ENCODE measurements around the gene WDFY3. TPM values are rescaled to one million over a fixed set of nuclear protein-coding genes. Genes with fewer than 3 reads are reported as not detected.

The WDFY3 gene
- total and polyA plus RNA-seq, 8 donors, result 5.3 to 53.0 (median 29.6) TPM

DNA sequence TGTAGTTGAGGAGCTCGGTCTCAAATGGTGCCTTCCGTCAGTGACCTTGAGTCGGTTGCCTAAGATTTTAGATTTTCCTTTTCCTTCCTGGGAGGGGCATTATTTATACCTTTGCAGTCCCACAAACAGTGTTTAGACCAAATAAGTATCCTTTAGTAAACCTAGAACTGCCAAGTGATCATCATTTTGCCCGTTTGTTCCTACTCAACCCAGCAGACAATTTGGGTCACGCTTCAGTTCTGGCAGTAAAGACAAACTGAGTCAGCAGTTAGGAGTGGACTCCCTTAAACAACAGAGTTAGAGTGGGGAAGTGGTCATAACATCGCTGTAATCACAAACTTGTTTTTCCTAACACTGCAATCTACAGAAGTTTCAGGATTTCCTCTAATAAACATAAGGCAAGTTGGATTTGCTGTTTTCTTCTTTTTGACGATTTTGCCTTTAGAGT lies 777 bp upstream of the WDFY3 start:
- peak in 3 of 4 donors; percentile 6 to 49 (median 36) for ATAC-seq
- intact Hi-C loops (cut with DNase I), result loop anchor here in 1 of 3 donors (10.0 kb wide), 1 partner anchor 212 kb away; no protein-coding TSS in a partner anchor
- H3K4me1 ChIP-seq, result peaks cover 0 to 15% (median 7%) of the 10 kb centered on the region in 3 donors
- H3K9me3 ChIP-seq, result no peaks in the 10 kb centered on the region
- peak overlapping the region; percentile 76 to 95 (median 86) for H3K27ac ChIP-seq
- H3K36me3 ChIP-seq, result no peaks in the 10 kb centered on the region
- WGBS, 2 donors, result 1 to 3% methylated on average over 7 of the region's 7 CpGs
- FAIRE-seq, result no peak
- peak in 1 of 6 donors; percentile 16 for DNase-seq
- H3K27me3 ChIP-seq, result no peaks in the 10 kb centered on the region
- H3K4me3 ChIP-seq, result peak overlapping the region; percentile 77 to 88 (median 82)
- TF ChIP-seq, protein P1, sequence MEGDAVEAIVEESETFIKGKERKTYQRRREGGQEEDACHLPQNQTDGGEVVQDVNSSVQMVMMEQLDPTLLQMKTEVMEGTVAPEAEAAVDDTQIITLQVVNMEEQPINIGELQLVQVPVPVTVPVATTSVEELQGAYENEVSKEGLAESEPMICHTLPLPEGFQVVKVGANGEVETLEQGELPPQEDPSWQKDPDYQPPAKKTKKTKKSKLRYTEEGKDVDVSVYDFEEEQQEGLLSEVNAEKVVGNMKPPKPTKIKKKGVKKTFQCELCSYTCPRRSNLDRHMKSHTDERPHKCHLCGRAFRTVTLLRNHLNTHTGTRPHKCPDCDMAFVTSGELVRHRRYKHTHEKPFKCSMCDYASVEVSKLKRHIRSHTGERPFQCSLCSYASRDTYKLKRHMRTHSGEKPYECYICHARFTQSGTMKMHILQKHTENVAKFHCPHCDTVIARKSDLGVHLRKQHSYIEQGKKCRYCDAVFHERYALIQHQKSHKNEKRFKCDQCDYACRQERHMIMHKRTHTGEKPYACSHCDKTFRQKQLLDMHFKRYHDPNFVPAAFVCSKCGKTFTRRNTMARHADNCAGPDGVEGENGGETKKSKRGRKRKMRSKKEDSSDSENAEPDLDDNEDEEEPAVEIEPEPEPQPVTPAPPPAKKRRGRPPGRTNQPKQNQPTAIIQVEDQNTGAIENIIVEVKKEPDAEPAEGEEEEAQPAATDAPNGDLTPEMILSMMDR (IDR thresholded peaks at IDR 0.05), result no peak

DNA sequence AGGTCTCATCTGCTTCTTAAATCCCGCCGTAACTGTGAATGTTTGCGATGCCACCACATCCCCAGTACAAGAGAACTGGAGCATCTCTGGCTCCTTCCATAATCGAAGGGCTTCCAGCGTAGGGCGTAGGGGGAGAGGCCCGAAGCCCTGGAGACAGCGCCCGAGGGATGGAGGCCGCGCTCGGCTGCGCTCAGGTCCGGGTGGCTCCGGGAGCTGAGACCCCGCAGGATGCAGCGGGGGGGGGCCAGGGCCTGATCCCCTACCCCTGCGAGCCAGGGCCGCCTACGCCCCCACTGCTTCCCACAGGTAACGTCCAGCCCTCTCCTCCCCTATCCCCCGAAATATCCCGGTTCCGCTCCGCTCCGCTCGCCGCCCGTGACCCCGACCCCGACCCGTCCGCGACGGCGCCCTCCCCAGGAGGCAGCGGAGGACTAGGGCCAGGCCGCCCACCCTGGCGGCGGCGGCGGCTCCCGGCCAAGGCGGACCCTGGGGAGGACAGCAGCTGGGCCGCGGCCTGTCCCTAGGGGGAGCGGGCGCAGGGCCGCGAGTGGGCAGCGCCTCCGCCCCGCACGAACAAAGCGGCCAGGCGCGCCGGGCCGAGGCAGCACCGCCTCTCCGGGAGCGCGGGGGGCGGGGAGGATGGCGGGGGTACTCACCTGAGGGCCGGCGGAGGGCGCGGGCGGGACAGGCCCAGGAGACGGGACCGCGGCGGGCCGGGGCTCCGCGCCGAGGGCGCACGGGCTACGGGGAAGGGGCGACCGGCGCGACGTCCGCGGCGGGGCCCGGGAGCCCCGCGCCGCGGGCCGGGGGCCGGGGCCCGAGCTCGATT lies 723 bp downstream of the WDFY3 start:
- ATAC-seq (peak; percentile 38 to 66 (median 48)), FAIRE-seq (no peak), DNase-seq (peak; percentile 40 to 81 (median 54))
- H3K9me3 ChIP-seq, result no peaks in the 10 kb centered on the region
- peak overlapping the region; percentile 77 to 88 (median 82) for H3K4me3 ChIP-seq
- peaks cover 6 to 19% (median 7%) of the 10 kb centered on the region in 3 donors for H3K4me1 ChIP-seq
- TF ChIP-seq, protein P1 (IDR thresholded peaks at IDR 0.05), result no peak
- intact Hi-C loops (cut with DNase I), result loop anchor here in 1 of 3 donors (10.0 kb wide), 1 partner anchor 211 kb away; no protein-coding TSS in a partner anchor
- no peaks in the 10 kb centered on the region for H3K36me3 ChIP-seq
- H3K27me3 ChIP-seq, result no peaks in the 10 kb centered on the region
- peak overlapping the region; percentile 76 to 95 (median 86) for H3K27ac ChIP-seq
- 0 to 1% methylated on average over 52 to 98 of the region's 98 CpGs for WGBS, 2 donors

DNA sequence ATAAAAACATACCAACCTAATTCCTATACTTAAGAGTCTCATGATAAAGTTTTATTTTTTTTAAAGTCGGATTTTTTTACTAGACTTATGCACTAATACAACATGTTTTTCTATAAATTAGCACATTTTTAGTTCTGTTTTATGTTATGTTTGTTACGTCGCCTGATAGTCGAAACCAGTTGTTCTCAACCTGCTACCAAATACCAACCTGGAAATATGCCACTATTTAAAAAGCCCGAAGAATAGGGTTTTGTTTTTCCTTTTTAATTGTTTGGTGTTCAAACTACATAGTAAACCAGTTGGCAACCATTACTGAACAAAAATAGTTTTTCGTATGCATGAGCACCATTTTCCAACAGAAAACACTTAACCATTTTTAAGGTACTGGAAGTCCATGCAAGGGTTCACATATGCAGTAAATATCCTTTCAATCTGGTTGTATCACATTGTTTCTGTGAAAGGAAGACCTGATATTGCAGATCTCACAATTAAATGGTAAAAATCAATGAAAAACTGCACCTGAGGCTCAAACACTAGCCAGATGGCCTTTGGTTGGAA lies 1.4 kb downstream of the WDFY3 start:
- Histone ChIP-seq H3K27ac (peak overlapping the region; percentile 76 to 95 (median 86)), H3K4me3 (peak overlapping the region; percentile 77 to 88 (median 82)), H3K9me3 (no peaks in the 10 kb centered on the region), H3K27me3 (no peaks in the 10 kb centered on the region), H3K36me3 (no peaks in the 10 kb centered on the region), H3K4me1 (peaks cover 6 to 19% (median 8%) of the 10 kb centered on the region in 3 donors)
- TF ChIP-seq, protein P1 (IDR thresholded peaks at IDR 0.05), result no peak
- WGBS, 2 donors, result 22 to 31% methylated on average over 6 of the region's 6 CpGs
- intact Hi-C loops (cut with DNase I), result loop anchor here in 1 of 3 donors (10.0 kb wide), 1 partner anchor 210 kb away; no protein-coding TSS in a partner anchor
- ATAC-seq (no peak), FAIRE-seq (no peak), DNase-seq (no peak)

DNA sequence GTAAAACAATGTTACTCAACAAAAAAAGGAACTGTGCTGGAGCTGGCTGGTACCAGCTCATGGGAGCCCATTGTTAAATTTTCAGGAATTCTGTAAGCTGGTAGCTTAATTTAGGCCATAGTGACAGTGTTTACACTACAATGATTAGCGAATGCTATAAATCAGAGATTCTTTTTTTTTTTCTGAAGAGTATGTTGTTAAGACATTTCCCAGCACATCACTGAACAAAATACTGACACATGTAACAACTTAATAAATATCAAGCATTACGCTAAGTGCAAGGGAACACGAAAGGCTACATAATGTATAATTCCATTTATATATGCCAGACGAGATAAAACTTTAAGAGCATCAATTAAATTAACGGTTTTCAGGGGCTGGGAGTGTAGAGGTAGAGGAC lies 4.4 kb downstream of the WDFY3 start:
- Histone ChIP-seq H3K27ac (no peak overlapping the region), H3K4me3 (no peak overlapping the region), H3K36me3 (no peaks in the 10 kb centered on the region), H3K27me3 (no peaks in the 10 kb centered on the region), H3K4me1 (peaks cover 6 to 39% (median 38%) of the 10 kb centered on the region in 3 donors), H3K9me3 (no peaks in the 10 kb centered on the region)
- FAIRE-seq (no peak), DNase-seq (no peak), ATAC-seq (no peak)
- intact Hi-C loops (cut with DNase I), result loop anchor here in 1 of 3 donors (10.0 kb wide), 1 partner anchor 207 kb away; no protein-coding TSS in a partner anchor
- TF ChIP-seq, protein P1 (IDR thresholded peaks at IDR 0.05), result no peak
- WGBS, 2 donors, result 84 to 88% methylated on average over 5 of the region's 5 CpGs
